Measurements from ENCODE around the gene LZIC.

GRCh38 chr1:9909234-9910046 lies 33.8 kb downstream of the LZIC start:
- TF ChIP-seq, protein P1, sequence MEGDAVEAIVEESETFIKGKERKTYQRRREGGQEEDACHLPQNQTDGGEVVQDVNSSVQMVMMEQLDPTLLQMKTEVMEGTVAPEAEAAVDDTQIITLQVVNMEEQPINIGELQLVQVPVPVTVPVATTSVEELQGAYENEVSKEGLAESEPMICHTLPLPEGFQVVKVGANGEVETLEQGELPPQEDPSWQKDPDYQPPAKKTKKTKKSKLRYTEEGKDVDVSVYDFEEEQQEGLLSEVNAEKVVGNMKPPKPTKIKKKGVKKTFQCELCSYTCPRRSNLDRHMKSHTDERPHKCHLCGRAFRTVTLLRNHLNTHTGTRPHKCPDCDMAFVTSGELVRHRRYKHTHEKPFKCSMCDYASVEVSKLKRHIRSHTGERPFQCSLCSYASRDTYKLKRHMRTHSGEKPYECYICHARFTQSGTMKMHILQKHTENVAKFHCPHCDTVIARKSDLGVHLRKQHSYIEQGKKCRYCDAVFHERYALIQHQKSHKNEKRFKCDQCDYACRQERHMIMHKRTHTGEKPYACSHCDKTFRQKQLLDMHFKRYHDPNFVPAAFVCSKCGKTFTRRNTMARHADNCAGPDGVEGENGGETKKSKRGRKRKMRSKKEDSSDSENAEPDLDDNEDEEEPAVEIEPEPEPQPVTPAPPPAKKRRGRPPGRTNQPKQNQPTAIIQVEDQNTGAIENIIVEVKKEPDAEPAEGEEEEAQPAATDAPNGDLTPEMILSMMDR (IDR thresholded peaks at IDR 0.05), result no peak
- TF ChIP-seq POLR2A (IDR thresholded peaks at IDR 0.05), result no peak

Measured in testis (tissue), 2 donors.